Activated naive CD4-positive, alpha-beta T cell treated with Interleukin-2 at 50 U/mL for 16 hours (primary cell): ENCODE results near the gene MCTP2.
"Not testable (repeated sequence)": the region's sequence is repeated elsewhere in the genome, so short reads cannot be mapped to it uniquely, and the experiment has no call there.

ENCODE experiments used
- DNase-seq: peaks from one replicate; pipeline ENCODE4 v3.0.0-alpha.2; 2020

MCTP2 gene

GRCh38 chr15:94470492-94470891, 239.1 kb downstream of the MCTP2 start:
- DNase-seq, result no peak

- DNase-seq, result no peak
Observed at GRCh38 chr15:94476686-94477085, 245.3 kb downstream of the MCTP2 start.

- no peak for DNase-seq
Observed at GRCh38 chr15:94477913-94478553, 246.7 kb downstream of the MCTP2 start.

GRCh38 chr15:94478763-94479162, 247.4 kb downstream of the MCTP2 start:
- no peak for DNase-seq

- DNase-seq, result no peak
Observed at GRCh38 chr15:94480289-94480834, 249.0 kb downstream of the MCTP2 start.

- no peak for DNase-seq
Observed at GRCh38 chr15:94485148-94485719, 253.9 kb downstream of the MCTP2 start.

- no peak for DNase-seq
Observed at GRCh38 chr15:94487635-94488034, 256.3 kb downstream of the MCTP2 start.

- no peak for DNase-seq
Observed at GRCh38 chr15:94493176-94493575, 261.8 kb downstream of the MCTP2 start.

- not testable (repeated sequence) for DNase-seq
Observed at GRCh38 chr15:94493586-94493985, 262.2 kb downstream of the MCTP2 start.

GRCh38 chr15:94494732-94495131, 263.4 kb downstream of the MCTP2 start:
- DNase-seq, result no peak

GRCh38 chr15:94503293-94503692, 271.9 kb downstream of the MCTP2 start:
- no peak for DNase-seq

- DNase-seq, result no peak
Observed at GRCh38 chr15:94509259-94509658, 277.9 kb downstream of the MCTP2 start.

GRCh38 chr15:94522125-94522524, 290.8 kb downstream of the MCTP2 start:
- DNase-seq, result no peak

- no peak for DNase-seq
Observed at GRCh38 chr15:94523873-94524272, 292.5 kb downstream of the MCTP2 start.

GRCh38 chr15:94524565-94524964, 293.2 kb downstream of the MCTP2 start:
- DNase-seq, result no peak

- no peak for DNase-seq
Observed at GRCh38 chr15:94526071-94526689, 294.8 kb downstream of the MCTP2 start.

GRCh38 chr15:94532226-94532625, 300.9 kb downstream of the MCTP2 start:
- DNase-seq, result no peak
